ENCODE measurements around the gene CCDC9B. TPM values are rescaled to one million over a fixed set of nuclear protein-coding genes. Genes with fewer than 3 reads are reported as not detected.

Gene CCDC9B
- total RNA-seq, 1 donor from 2014 or later: 9.8 TPM

GRCh38 chr15:40323953-40324937 lies 16.5 kb downstream of the CCDC9B start:
- Mint-ChIP-seq H3K27ac (ENCODE audit: unreplicated experiment) (peak overlapping the region; percentile 35), H3K36me3 (ENCODE audit: low read depth, unreplicated experiment) (peaks cover 3% of the 10 kb centered on the region), H3K9me3 (ENCODE audit: unreplicated experiment) (peaks cover 2% of the 10 kb centered on the region), H3K4me3 (ENCODE audit: unreplicated experiment) (peak overlapping the region; percentile 91), H3K27me3 (ENCODE audit: low read depth, unreplicated experiment) (no peaks in the 10 kb centered on the region), H3K4me1 (ENCODE audit: low read depth, unreplicated experiment) (peaks cover 50% of the 10 kb centered on the region)
- Histone ChIP-seq H3K4me2 (ENCODE audit: low read length) (peak overlapping the region; percentile 86), H4K20me1 (ENCODE audit: insufficient read depth, low read length) (peaks cover 21% of the 10 kb centered on the region), H3K9ac (ENCODE audit: low read length) (peak overlapping the region; percentile 79), H2AFZ (ENCODE audit: low read depth, low read length) (peak overlapping the region; percentile 67), H3K27ac (ENCODE audit: low read depth, low read length) (peak overlapping the region; percentile 44), H3K36me3 (ENCODE audit: insufficient read depth, low read length) (peaks cover 6% of the 10 kb centered on the region), H3K9me3 (ENCODE audit: insufficient read depth, low read depth, low read length) (no peaks in the 10 kb centered on the region), H3K4me1 (ENCODE audit: insufficient read depth, low read length) (peaks cover 44% of the 10 kb centered on the region), H3K4me3 (ENCODE audit: insufficient read depth, low read depth, low read length) (peak overlapping the region; percentile 59), H3K79me2 (ENCODE audit: insufficient read depth, low read length) (peaks cover 25% of the 10 kb centered on the region), H3K27me3 (ENCODE audit: insufficient read depth, low read length) (no peaks in the 10 kb centered on the region)
- DNase-seq (ENCODE audit: low read depth): no peak
- TF ChIP-seq EZH2 (IDR thresholded peaks at IDR 0.05; ENCODE audit: insufficient read depth, low read length): no peak
- TF ChIP-seq, protein P1, sequence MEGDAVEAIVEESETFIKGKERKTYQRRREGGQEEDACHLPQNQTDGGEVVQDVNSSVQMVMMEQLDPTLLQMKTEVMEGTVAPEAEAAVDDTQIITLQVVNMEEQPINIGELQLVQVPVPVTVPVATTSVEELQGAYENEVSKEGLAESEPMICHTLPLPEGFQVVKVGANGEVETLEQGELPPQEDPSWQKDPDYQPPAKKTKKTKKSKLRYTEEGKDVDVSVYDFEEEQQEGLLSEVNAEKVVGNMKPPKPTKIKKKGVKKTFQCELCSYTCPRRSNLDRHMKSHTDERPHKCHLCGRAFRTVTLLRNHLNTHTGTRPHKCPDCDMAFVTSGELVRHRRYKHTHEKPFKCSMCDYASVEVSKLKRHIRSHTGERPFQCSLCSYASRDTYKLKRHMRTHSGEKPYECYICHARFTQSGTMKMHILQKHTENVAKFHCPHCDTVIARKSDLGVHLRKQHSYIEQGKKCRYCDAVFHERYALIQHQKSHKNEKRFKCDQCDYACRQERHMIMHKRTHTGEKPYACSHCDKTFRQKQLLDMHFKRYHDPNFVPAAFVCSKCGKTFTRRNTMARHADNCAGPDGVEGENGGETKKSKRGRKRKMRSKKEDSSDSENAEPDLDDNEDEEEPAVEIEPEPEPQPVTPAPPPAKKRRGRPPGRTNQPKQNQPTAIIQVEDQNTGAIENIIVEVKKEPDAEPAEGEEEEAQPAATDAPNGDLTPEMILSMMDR (IDR thresholded peaks at IDR 0.05; ENCODE audit: insufficient read depth, low read depth, low read length): no peak
- FAIRE-seq: no peak

- H3K27me3 ChIP-seq (ENCODE audit: insufficient read depth, low read length): no peaks in the 10 kb centered on the region
- H3K27ac ChIP-seq (ENCODE audit: low read depth, low read length): peak within 1 kb of the TSS; percentile 44
- Mint-ChIP-seq H3K36me3 (ENCODE audit: low read depth, unreplicated experiment) (peaks cover 3% of the 10 kb centered on the region), H3K27ac (ENCODE audit: unreplicated experiment) (peak within 1 kb of the TSS; percentile 26), H3K4me1 (ENCODE audit: low read depth, unreplicated experiment) (peaks cover 41% of the 10 kb centered on the region), H3K27me3 (ENCODE audit: low read depth, unreplicated experiment) (no peaks in the 10 kb centered on the region), H3K9me3 (ENCODE audit: unreplicated experiment) (peaks cover 2% of the 10 kb centered on the region), H3K4me3 (ENCODE audit: unreplicated experiment) (peak within 1 kb of the TSS; percentile 91)
- no peak for FAIRE-seq
- H3K36me3 ChIP-seq (ENCODE audit: insufficient read depth, low read length): peaks cover 6% of the 10 kb centered on the region
- H3K4me1 ChIP-seq (ENCODE audit: insufficient read depth, low read length): peaks cover 36% of the 10 kb centered on the region
- peak within 1 kb of the TSS; percentile 67 for H2AFZ ChIP-seq (ENCODE audit: low read depth, low read length)
- H3K4me2 ChIP-seq (ENCODE audit: low read length): peak within 1 kb of the TSS; percentile 86
- TF ChIP-seq, protein P1 (IDR thresholded peaks at IDR 0.05; ENCODE audit: insufficient read depth, low read depth, low read length): peak; percentile 28
- no peak for TF ChIP-seq EZH2 (IDR thresholded peaks at IDR 0.05; ENCODE audit: insufficient read depth, low read length)
- H3K9ac ChIP-seq (ENCODE audit: low read length): peak within 1 kb of the TSS; percentile 79
- H3K9me3 ChIP-seq (ENCODE audit: insufficient read depth, low read depth, low read length): no peaks in the 10 kb centered on the region
- H3K79me2 ChIP-seq (ENCODE audit: insufficient read depth, low read length): peaks cover 25% of the 10 kb centered on the region
- H3K4me3 ChIP-seq (ENCODE audit: insufficient read depth, low read depth, low read length): peak within 1 kb of the TSS; percentile 59
- H4K20me1 ChIP-seq (ENCODE audit: insufficient read depth, low read length): peaks cover 21% of the 10 kb centered on the region
- peak; percentile 86 for DNase-seq (ENCODE audit: low read depth)
These were observed 17.3 kb downstream of the CCDC9B start, which contains the start of gene INAFM2 for GRCh38 chr15:40323239-40323952. Gene INAFM2, plus strand, starts transcription at chr15:40323692. Its CDS starts 364 bp downstream, at chr15:40324056.

Measured in astrocyte (in vitro differentiated cells and primary cell).